ENCODE results near the gene ALDOA.
"Not testable (repeated sequence)": the region's sequence is repeated elsewhere in the genome, so short reads cannot be mapped to it uniquely, and the experiment has no call there.

Gene ALDOA

DNA sequence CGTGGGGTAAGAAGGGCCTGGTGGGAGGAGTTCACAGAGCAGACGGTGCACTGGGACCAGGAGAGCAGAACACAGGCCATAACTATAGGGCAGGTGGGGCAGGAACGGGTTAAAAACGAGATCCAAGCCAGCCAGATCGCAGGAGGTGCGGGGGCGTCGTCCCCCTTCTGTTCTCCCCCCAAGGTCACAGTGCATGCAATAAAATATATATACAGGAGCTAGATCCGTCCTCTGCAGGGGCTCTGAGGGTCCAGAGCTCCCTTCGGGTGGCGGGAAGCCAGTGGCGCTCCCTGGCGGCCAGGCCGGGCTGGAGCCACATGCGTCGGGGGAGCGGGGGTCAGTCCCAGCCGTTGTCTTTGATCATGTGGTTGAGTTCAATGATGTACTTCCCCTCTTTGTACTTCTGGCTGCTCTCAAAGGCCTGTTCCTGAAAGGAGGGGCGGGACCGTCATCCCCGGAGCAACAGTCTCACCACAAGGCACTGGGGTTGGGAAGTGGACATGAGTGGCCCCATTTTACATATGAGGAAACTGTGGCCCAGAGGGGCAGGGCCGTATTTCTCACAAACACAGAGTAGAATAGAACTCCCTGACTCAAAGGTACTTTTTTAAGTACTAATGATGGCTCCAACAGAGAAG lies 26.9 kb downstream of the ALDOA start:
- DNase-seq: no peak

DNA sequence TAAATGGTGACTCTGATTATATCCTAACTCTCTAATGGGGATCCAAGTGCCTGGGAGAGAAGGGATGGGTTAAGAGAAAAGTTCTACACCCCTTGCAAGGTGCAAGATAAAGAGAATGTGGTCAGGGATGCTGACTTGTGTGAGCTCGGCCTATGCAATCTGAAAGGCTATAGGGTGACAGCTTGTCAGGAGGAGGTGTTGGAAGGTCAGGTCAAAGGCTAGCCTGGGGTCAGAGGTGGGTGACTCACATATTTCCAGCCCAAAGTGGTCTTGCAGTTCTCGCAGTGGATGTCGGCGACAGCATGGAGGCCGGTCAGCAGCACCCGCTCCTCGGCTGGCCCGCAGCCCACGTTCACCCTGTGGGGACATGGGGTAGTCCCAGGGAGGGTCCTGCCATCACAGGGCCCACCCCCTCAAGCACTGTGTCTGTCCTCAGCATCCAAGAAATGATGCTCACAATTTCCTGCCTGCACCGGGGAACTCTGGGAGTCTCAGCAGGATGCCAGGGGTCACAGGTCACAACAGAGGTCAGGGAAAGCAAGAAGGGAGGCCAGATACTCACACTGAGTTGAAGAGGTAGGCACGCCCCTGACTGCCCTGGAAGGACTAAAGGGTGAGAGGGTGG lies 29.1 kb downstream of the ALDOA start:
- DNase-seq: no peak

DNA sequence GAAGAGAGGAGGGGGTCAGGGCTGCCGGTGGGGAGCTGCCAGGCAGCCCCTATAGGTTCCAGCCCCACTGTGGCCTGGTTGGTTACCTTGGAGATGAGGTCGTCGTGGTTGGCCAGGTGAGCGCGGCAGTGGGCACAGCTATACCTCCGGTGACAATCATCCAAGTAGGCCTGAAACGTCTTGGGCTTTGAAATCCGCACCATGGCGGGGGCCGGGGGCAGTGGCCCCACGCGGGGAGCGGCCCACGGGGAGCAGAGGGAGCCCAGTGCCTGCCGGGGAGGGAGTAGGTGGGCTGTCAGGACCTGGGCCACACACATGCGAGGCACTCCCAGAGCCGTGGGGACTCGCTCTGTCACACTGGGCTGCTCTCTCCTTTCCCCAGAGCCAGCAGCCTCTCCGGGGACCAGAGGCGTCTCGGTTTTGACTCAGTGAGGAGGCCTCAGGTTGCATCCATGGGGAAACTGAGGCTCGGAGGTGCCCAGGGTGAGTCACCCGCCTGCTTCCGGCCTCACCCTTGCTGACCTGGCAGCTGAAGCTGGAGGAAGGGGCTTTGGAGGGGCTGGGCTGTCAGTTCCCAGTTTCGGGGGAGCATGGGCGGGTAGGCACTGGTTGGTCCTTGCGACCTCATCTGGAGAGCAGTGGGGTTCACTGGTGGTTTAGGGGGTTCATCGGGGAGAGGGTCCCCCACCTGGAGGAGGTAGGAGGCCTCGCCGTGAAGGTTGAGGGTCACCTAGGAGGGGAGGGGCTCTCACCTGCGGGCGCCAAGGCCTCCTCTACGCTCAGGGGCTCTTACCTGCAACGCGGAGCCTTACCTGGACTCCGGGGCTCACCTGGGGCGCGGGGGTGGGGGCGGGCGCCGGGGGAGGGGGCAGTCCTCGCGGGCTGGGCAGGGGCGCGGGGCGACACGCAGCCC lies 29.9 kb downstream of the ALDOA start:
- DNase-seq: no peak

DNA sequence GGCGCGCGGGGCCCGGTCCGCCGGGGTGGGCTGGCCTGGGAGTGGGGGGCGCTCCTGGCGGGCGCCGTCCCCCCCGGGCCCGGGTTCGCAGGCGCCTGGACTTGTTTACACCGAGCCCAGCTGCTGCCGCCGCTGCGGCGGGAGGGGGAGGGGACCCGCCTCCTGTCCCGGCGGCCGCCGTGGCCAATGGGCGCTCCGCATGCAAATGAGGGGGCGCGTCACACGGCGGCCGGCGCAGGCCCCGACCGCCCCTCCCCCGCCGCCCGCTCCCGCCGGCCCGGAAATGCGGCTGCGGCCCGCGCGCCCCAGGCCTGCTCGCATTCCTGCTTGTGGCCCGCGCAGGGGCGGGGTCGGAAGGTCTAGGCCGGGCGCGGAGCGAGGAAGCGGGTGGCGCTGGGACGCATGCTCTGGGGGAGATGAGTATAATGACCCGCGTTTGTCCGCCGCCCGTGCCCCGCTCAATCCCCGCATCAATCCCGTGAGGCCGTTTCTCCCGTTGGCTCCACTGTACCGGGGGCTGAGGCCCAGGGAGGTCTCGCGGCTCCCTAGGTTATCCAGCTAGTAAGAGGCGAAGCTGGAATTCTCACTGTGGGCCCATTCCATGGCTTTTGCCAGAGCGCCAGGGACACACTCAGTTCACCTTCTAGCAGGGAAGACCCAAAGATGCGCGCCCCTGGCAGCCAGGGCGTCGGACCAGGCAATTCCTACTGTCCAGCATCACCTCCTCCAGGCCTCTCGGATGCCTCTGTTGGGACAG lies 30.7 kb downstream of the ALDOA start, which contains the start of gene YPEL3:
Gene YPEL3 (minus strand): TSS at position 109 of the 757 bp plus-strand sequence. CDS start 731 bp downstream, outside the sequence.
- peak; percentile 72 for DNase-seq

DNA sequence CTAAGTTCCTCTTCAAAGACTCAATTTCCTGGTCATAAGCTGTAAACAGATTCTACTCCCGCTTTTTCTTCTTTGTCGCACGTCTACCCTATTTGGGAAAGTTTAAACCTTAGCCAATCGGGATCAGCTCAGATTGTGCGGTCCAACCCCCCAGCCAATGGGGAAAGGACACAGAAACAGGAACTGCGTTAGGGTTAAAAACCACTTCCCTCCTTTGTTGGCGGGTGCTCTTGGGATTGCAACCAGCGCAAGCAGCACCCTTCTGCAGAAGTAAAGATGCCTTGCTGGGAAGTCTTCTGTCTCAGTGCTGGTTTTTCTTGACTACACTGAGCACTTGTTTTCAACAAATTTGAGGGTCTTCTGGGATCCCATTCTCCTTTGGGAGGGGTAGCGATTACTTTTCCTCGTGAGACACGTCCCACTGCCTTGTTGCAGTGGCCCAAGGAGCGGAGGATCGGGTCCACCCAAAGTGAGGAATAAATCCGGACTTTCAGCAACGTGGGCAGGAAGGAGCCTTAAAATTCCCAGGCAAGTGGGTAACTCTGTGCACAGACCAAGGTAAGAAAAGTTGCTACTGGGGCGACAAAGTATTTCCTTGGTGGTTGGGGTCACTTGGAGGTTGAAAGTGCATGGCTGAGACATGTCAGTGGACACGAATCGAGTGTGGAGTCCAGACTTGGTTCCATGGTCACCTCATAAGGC lies 31.5 kb downstream of the ALDOA start:
- no peak for DNase-seq

DNA sequence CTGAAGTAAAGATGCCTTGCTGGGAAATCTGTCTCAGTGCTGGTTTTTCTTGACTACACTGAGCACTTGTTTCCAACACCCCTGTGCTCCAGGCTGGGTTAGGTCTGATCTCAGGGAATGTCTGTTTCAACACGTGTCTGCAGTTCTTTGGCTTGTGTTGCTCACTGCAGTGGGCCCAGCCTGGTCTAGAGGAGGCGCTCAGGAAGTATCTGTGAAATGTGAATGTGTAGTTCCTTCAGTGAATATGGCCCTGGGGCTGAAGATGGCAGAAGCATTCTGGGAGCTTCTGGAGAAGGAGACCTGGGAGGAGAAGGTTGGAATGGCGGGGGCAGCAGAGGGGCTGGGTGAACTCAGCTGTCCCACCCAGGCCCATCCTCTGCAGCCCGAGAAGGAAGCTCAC lies 38.5 kb downstream of the ALDOA start:
- DNase-seq: no peak

DNA sequence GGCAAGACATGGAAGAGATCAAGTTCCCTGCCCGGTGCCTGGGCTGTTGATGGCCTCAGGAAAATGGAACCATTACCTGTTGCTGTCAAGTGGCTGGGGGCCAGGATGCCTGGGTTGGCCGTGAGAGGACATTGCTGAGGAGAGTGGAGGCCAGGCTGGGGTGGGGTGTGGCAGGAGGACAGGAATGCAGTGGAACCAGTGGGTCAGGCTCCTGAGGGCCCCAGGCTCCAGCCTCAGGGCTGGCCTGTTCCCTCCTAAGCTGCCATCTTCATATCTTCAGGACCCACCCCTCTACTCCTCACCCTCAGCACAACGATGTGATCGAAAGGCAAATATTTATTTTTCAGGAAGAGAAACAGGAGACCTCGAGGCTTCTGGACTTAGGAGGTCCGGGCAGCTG lies 38.9 kb downstream of the ALDOA start:
- DNase-seq: no peak

DNA sequence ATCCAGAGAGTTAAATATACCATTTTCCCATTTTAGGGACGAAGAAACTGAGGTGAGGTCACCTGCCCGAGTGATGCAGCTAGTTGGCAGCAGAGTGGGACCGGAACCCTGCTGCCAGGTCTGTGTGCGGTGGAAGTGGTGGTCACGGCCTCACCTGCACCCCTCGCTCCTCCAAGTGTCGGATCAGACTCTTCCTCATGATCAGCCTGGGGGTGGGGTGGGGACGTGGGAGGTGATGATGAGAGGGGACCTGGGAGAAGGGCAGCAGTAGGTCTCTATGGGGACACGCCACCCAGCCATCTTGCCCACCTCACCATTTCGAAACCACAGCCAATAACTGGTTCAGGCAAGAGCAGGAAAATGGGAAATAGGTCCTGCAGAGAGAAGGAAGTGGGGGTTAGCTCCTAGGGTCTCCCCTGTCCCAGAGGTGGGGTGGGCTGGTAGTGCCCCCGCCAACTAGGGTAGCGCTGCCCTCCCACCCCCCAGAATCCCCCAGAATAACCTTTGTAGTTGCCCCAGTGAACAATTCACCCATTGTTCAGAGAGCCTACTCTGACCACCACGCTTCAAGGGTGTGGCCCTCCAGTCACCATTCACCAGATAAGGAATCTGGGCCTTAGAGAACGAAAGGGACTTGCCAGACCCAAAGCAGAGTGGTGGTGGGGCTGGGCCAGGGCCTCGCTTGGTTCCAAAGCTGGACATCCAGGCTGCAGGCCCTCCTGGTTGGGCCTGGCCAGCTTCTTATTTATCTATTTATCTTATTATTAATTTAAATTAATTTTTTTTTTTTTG lies 42.7 kb downstream of the ALDOA start:
- no peak for DNase-seq

DNA sequence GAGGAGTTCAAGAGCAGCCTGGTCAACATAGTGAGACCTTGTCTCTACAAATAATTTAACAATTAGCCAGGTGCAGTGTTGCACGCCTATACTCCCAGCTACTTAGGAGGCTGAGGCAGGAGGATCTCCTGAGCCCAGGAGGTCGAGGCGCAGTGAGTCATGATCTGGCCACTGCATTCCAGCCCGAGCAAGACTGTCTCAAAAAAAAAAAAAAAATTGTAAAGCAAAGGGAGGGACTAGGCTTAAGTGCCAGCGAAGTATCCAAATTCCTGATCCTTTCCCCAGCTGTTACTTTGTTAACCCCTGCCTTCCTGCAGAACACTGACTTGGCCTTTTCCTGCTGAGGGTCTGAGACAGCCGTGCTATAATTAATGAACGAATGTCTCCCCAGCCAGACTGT lies 45.1 kb downstream of the ALDOA start:
- no peak for DNase-seq

DNA sequence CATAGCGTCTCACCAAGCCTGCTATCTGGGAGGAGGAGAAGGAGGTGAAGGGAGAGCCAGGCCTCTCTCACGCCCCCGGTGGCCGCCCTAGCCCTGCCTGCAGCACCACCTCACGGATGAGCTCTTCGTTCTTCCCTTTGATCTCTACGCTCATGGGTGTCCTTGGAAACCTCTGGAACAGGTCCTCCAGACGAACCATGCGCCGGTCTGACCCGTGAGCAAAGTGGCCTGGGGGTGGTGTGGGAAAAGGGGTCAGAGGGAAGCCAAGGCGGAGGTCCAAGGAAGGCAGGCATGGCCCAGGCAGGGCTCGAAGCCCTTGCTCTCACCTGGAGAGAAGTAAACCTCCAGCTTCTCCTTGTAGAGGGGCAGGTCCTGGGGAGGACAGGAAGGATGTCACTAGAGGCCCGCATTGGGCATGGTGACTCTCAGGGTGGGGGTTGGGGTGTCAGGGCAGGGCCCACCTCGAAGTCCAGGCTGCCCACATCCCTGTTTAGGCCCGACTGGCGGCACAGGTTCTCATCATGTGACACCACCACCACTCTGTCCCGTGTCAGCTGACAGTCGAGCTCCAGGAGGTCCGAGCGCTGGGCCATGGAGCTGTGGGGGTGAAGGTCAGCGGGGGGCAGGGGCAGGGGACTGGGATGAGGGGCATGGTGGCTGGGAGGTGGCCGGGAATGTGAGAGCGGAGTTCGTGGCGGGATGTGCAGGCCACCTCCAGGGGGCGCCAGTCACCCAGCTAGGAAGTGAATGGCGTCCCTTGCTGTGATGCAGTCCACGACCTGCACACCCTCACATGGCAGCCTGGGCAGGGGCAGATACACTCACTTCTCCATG lies 46.9 kb downstream of the ALDOA start:
- no peak for DNase-seq

DNA sequence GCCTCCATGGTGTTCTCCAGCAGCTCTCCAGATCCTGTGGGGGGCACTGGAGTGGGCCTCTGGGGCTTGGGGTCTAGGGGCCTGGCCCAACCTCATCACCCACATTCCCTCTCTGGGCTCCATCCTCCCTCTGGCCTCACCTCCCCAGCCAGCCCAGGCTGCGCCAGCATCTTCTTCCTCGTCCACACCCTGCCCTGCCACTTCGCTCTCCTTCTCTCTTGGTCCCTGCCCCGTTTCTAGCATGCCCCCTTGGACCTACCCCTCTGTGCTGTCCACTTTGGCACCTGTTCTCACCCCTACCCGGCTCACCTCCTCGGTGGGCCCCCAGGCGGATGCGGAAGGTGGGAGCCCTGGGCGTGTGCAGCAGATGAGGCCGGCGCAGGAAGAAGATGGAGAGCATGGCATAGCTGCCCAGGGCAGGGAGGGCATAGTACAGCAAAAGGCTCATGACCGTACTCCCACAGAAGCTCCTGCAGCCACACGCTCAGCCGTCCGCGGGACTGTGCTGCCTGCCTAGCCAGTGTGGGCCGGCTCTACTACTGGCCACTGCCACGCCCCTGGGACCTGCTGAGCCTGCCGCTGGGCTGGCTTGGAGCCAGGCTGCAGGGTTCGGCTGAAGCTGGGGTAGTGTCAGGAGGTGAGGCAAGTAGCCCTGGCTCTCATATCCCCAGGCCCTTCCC lies 47.6 kb downstream of the ALDOA start, which contains the start of gene GDPD3:
Gene GDPD3 (minus strand): TSS at position 507 of the 680 bp plus-strand sequence. CDS start 59 bp downstream, at position 448.
- DNase-seq: no peak

DNA sequence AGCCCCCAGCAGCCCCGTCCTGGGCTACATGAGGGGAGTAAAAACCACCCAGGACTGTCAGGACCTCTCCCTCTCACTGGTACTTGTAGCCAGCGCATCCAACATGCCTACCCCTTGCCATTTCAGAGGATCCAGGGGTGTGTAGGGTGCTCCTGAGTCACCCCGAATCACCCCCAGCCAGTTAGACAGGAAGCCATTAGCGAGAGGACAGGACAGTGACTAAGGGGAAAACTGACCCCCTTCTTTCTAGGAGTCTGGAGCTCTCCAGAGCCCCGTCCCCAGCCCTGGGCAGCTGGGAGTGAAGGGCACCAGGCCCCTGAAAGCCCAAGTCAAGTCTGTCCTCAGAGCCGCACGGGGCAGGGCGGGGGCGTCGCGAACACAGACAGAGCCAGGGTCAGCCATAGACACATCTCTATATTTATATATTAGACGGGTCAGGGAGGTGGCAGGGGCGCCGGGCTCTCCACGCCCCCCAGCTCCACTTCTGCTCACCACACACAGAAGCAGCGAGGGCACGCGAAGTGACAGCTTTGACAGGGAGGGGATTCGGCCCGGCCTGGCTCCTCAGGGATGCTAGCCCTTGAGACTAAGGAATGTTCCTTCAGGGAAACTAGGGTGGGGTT lies 48.3 kb downstream of the ALDOA start:
- no peak for DNase-seq

DNA sequence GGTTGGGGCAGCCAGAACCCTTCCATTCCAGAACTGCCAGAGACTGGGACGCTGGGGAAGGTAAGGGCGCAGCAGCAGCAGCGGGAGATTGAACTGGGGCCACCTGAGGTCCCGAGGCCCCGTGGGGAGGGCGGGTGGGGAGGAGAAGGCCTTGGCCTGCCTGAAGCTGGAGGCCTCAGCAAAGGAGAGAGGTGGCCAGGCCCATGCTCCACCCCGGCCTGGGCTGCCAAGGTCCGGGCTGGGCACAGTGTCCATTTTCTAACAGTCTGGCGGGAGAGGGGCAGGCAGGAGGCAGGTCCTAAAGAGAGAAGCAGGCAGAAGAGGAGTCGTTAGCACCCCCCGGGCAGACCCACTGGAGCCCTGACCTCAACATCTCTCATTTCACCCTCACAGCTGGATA lies 48.9 kb downstream of the ALDOA start:
- DNase-seq: no peak

DNA sequence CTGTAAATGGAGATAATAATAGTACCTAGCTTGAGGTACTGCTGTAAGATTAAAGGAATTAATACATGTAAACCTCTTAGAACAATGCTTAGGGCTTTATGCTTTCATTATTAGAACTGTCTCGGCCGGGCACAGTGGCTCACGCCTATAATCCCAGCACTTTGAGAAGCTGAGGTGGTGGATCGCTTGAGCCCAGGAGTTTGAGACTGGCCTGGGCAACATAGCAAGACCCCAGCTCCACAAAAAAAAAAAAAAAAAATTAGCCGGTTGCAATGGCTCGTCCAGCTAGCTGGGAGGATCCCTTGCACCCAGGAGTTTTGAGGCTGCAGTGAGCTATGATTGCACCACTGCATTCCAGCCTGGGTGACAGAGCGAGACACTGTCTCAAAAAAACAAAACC lies 49.3 kb downstream of the ALDOA start:
- not testable (repeated sequence) for DNase-seq

DNA sequence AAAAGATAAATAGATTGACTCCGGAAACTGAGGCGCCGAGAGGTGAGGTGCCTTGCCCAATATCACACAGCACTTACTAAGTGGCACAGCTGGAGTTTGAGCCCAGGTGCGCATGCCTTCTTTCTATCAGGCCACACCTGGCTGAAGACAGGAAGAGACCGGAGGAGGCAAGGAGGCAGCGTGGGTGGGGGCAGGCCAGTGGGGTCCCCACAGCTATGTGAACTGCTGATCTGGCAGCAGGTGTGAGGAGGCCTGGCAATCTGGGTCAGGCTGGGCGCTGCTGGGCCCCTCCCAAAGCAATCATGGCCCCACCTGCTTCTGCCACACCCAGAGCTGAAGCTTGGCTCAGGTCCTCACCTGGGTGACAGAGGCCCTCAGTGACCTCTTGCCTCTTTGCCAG lies 49.7 kb downstream of the ALDOA start:
- DNase-seq: no peak

DNA sequence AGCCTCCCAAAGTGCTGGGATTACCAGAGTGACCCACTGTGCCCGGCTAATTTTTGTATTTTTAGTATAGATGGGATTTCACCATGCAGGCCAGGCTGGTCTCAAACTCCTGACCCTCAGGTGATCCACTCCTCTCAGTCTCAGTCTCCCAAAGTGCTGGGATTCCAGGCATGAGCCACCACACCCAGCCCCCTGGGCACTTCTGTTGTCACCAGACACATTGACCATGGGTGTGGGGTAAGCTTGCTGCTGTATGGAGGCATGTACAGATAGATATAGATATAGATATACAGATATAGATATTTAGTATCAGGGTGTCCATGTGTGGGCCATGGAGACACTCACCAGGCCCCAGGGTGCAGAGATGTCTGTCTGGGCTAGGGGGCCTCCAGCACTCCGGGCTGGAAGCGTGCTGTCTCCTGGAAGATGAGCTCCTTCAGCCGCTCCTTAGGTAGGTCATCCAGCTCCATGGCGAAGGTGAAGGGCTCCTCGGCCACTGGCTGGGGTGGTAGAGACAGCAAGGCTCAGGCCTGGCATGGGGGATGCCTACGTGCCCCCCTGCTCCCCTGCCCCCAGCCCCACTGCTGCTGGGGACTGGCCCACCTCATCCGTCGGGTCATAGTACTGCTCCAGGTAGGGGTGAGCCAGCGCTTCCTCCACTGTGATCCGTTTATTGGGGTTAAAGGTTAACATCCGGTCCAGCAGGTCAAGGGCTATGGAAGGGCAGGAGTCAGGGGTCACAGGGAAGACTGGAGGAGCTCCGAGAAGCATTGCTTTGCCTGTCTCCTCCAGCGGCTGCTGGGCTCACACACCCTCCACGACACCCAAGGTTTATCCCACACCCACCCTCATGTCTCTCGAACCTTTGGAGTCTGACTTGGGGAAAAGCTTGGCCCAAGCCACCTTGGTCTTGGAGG lies 51.0 kb downstream of the ALDOA start:
- no peak for DNase-seq

DNA sequence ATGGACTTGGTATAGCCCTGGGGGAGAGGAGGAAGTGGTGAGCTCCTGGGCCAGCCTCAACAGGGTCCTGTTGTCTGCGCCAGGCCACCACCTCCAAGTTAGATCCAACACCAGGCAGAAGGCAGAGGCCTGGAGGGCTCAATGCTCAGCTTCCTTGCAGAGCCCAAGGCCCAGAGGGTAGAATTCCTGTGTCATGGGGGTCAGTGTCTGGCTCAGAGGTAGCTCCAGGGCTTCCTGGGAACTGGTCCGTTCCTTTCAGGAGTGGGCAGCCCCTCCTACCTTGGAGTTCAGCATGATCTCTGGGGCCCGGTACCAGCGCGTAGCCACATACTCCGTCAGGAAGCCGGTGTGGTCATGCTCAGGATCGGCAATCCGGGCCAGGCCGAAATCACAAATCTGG lies 52.2 kb downstream of the ALDOA start:
- no peak for DNase-seq

DNA sequence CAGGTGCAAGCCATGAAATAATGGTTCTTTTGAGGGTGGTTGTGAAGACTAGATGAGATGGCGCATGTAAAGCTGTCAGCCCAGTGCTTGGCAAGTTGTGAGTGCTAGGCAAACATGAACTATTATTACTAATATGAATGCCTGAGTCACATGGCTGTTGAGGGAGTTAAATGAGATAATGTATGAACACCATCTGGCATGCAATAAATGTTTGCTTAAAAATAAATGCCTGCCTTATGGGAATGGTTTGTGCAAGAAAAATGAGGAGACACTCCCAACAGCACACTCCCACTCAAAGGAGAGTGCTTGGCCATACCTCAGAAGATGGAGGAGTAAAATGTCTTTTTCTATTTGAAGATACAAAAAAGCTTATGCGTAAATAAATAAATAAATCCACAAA lies 53.9 kb downstream of the ALDOA start:
- DNase-seq: no peak
